HL-60 (cell line): ENCODE data around the gene YWHAE.

ENCODE experiments used
- DNase-seq, 2 experiments: peaks; one replicate each; pipeline ENCODE4 v3.0.0-alpha.2; 2010 to 2020; ENCODE audit warnings: low read depth in 1 of 2, low spot score in 1 of 2
- H3K27ac ChIP-seq: fragments of 250-450 bp; sonication (Bioruptor Pico); replicated peaks from 2 replicates; pipeline ENCODE4 v1.5.1; 2020; ENCODE audit warnings: mild to moderate bottlenecking, moderate library complexity
- H3K27me3 ChIP-seq: fragments of 250-450 bp; sonication (Bioruptor Pico); 2 replicates; pipeline ENCODE4 v1.5.1; 2021; ENCODE audit warnings: mild to moderate bottlenecking, moderate library complexity; ENCODE audit not compliant: insufficient read depth, poor library complexity, severe bottlenecking
- H3K4me3 ChIP-seq: replicated peaks from 2 replicates; pipeline ENCODE4 v1.5.1; 2011; ENCODE audit warnings: mild to moderate bottlenecking, control low read depth, low read length; ENCODE audit not compliant: insufficient read depth
- CTCF ChIP-seq: IDR thresholded peaks from one replicate; pipeline ENCODE4 v1.5.1; 2011; ENCODE audit warnings: low read length, control low read depth, inconsistent platforms; ENCODE audit not compliant: insufficient read depth
- GABPA ChIP-seq: IDR thresholded peaks from 2 replicates; pipeline ENCODE4 v1.6.1; 2012; ENCODE audit warnings: low read depth
- POLR2AphosphoS5 ChIP-seq: IDR thresholded peaks from 2 replicates; pipeline ENCODE4 v1.6.1; 2012; ENCODE audit warnings: low read depth
- REST ChIP-seq: IDR thresholded peaks from 2 replicates; pipeline ENCODE4 v1.6.1; 2012; ENCODE audit warnings: low read depth; ENCODE audit not compliant: insufficient replicate concordance
- SPI1 ChIP-seq: IDR thresholded peaks from 2 replicates; pipeline ENCODE4 v1.6.1; 2012; ENCODE audit warnings: low read depth, mild to moderate bottlenecking, borderline replicate concordance

Gene YWHAE

GRCh38 chr17:1373707-1374237 lies 26.2 kb downstream of the YWHAE start:
- TF ChIP-seq SPI1 (no peak), CTCF (no peak), REST (no peak), GABPA (no peak), POLR2AphosphoS5 (no peak)
- no peak for DNase-seq
- H3K27ac ChIP-seq, result no peak overlapping the region
- no peaks in the 10 kb centered on the region for H3K27me3 ChIP-seq
- no peak overlapping the region for H3K4me3 ChIP-seq

GRCh38 chr17:1372618-1373017 lies 27.4 kb downstream of the YWHAE start:
- no peak for DNase-seq
- Histone ChIP-seq H3K27ac (no peak overlapping the region), H3K4me3 (no peak overlapping the region), H3K27me3 (no peaks in the 10 kb centered on the region)
- TF ChIP-seq GABPA, result no peak
- no peak for TF ChIP-seq REST
- TF ChIP-seq SPI1, result no peak
- TF ChIP-seq CTCF, result no peak
- TF ChIP-seq POLR2AphosphoS5, result no peak

- no peak for TF ChIP-seq CTCF
- TF ChIP-seq POLR2AphosphoS5, result no peak
- TF ChIP-seq SPI1, result no peak
- no peak for TF ChIP-seq REST
- TF ChIP-seq GABPA, result no peak
- no peak overlapping the region for H3K4me3 ChIP-seq
- no peaks in the 10 kb centered on the region for H3K27me3 ChIP-seq
- no peak for DNase-seq
- no peak overlapping the region for H3K27ac ChIP-seq
Observed at GRCh38 chr17:1371893-1372590, 28.0 kb downstream of the YWHAE start.
